Stimulated activated CD4-positive, alpha-beta T cell treated with anti-CD3 and anti-CD28 coated beads, Interleukin-4, amount 100 ng/mL, for 48 hours (primary cell): ENCODE results near the gene MCEE.

Experiments
- DNase-seq, 2 donors: peaks; one replicate each; pipeline ENCODE4 v3.0.0-alpha.2; 2020; ENCODE audit warnings: low read depth in 2 of 2

Gene MCEE

DNA sequence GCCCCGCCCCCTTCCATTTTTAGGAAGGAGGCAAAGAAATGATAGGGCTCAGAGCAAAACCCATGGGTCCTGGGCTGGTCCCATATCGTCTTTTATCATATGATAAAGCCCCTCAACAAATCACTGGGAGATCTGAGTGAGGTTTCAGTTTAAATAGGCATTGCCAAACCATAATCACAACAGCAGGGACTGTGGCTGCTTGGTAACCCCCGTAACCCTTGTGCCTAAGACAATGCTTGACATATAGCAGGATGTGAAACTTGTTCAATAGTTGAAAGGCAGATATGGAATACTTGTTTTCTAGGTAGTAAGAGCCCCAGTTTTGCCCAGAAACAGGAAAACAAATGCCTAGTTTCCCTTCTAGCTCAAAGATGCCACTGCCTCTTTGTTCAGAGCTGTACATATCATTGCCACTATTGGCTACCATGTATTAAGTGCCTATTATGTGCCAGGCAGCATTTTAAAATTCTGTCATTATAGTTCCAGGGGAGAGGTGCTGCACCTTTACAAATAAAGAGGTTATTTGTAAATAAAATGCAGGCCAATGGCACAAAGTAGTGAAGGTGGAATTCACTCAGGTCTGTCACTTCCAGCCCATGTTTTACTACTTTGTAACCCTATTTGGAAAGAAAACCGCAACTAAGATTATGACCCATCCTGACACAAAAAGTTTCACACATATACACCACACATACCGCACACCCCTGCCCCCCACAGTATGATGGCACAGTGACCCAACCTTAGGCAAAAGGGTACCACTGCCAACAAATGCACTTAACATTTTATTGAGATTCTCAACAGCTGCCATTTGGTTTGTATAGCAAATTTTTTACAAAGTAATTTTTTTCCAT, 47.4 kb downstream of the MCEE start:
- DNase-seq, result peak; percentile 51 to 58

DNA sequence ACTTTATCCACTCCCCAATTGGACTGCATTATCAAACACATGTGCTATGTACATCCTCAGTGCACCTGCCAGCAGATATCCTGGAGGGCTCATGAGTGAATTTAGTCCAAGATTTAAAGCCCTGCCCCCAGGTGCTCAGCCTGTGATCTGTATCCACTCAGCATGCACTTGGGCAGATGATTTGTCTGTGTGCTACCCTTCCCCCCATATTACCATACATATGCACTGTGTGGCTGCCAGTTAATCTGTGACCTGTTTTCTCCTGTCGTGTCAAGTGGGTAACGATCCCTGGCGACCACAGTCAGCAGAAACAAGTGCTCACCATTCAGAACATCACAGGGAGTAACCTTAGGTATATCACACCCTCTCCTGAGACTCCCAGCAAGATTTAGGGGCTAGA, 51.4 kb downstream of the MCEE start:
- no peak for DNase-seq

DNA sequence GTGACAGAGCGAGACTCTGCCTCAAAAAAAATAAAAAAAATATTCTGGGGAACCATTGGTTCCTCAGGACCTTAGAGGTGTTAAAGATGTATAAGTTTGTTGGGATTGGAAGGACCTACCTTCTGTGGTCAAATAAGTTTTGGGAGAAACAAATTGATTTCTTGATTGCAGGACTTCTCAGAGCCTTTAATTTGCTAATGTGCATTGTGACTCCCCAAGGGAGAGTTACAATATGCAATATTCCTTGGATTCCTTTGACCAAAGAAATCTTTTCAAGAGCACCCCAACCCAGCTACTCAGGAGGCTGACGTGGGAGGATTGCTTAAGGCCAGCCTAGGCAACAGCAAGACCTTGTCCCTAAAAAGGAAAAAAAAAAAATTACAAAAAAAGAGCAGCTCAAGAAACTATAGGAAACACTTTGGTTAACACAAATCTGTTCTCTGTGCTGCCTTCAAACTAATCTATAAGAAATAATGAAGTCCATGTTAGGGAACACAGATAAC, 55.1 kb downstream of the MCEE start:
- no peak for DNase-seq

DNA sequence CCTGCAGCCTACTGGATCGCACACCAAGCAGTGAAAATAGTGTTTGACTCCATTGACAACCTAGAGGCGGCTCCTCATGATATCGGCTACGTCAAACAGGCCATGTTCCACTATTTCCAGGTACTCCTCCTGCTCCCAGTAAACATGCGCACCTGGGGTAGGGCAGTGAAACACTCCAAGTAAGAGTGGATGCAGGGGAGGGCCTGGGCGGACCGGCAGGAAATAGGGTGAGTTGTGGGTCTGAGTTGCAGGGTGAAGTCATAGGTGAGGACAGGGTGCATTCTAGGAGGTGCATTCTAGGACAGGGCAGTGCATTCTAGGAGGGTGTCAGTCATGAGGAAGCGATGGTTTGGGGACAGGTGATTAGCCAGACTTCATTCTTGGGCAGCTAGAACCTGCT, 56.6 kb downstream of the MCEE start:
- no peak for DNase-seq

DNA sequence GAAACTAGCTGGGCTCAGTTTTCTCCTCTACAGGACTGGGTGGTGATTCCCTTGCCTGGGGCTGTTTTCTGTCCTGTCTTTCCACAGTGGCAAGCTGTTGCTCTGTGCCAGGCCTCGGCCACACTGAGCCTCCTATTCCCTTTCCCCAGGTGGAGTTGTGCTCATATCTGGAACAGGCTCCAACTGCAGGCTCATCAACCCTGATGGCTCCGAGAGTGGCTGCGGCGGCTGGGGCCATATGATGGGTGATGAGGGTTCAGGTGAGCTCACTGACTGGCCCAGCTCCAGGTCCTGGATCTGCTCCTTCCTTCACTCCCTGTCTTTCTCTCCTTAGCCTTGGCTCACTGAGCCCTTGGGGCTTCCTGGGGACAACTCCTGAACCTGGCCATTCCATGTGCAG, 57.5 kb downstream of the MCEE start:
- no peak for DNase-seq

DNA sequence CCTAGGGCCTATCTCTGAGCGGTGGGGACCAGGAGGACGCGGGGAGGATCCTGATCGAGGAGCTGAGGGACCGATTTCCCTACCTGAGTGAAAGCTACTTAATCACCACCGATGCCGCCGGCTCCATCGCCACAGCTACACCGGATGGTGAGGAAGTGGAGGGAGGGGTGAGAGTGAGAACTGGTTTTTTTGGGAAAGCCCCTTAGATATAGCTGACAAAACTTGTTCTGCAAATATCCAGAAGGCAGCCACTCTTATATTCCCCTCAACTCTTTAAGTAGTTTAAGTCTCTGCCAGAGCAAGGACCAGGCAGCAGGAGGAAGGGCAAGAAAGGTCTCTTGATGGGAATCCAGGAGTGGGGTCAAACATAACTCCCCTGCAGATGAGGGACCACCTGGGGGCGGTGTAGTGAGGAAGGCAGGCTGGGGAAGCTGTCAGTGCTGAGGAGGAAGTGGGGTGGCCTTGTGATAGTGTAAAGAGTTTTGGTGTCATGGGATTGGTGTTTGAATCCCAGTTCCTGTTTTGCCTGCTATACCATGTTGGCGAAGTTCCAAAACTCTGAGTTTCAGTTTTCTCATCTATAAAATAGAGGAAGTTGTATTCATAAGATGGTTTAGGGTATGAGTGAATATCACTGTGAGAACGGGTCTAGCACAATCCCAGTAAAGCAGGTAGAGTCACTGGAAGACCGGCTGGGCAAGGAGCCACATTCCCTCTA, 58.2 kb downstream of the MCEE start:
- DNase-seq, result peak; percentile 39 to 51

DNA sequence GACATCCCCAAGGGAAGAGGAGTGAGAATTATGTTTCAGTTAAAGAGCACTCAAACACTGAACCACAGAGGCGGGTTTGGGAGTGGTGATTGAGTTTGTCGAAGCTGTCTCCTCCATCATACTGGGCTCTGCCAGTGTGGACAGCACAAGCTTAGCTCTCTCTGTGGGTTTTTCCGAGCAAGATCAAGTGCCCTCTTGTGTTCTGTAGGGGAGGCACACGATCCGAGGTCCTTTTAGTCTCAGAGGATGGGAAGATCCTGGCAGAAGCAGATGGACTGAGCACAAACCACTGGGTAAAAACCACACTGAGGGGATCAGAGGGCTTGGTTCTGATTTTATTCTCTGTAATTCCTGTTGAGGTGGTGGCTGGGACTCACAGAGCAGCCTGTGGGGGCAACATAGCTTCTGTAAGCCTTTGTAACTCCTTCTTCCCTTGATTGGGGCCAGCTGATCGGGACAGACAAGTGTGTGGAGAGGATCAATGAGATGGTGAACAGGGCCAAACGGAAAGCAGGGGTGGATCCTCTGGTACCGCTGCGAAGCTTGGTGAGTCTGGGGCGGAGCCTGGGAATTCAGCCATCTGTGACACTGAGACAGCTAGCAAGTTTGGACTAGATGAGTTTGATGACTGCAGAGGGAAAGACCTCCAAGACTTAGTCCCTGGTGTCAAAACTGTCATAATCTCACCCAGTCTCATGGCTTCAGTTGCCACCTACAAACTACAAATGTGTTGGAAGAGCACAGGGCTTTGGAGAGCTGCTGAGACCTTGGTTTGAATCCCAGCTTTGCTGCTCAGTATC, 59.5 kb downstream of the MCEE start:
- DNase-seq, result no peak

DNA sequence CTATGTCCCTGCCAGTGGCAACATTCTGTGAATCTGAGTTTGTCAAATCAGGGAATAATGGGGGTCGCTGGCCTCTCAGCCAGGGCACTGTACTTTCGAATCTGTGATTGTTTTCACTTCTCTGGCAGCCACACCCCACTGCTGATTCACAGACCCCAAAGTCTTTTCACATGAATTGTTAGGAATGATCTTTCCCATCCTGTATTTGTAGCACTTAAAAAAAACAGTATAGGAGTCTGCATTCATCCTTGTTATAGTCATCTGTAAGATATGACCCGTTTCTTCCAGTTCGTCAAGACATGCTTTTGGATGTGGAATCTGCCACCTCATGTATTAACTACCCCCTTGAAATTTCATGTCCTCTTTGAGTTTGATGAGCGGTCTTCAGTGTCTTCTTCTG, 60.7 kb downstream of the MCEE start:
- no peak for DNase-seq

DNA sequence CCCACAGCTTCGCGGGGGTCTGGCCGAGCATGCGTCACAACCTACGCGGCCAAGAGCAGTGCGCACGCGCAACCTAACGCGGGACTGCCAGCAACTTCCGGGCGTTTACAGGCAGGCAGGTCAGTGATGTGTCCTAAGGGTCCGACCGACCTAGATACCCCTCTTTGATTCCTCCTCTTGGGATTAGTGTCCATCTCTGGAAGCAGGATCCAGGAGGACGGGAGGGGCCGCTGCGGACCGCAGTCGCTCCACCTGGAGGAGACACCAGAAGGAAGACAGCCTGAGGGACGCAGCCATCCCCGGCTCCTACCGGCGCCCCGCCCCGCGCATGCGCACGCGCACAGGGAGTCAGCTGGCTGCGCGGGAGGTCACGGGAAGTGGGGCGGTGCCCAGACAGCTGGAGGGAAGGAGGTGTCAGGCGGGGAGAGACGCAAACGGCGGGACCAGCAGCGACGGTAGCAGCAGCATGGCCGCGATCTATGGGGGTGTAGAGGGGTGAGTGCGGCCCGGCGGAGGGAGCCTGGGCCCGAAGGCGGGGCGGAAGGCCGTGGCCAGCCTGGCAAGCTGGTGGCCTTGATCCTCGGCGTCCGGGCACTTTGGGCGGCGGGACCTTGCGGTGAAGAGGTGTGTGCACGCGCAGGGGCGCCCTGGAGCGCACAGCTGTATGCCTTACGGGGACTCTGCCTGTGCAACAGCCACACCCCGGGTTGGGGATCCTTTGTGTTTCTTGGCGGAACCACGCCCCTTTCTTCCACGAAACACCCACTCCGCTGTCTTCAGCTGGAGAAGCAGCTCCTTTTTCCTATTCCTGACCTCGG, 61.6 kb downstream of the MCEE start, which contains the start of gene NAGK:
TSS of gene NAGK (plus strand) at position 431 of the 818 bp plus-strand sequence. CDS start at position 467, 36 bp downstream.
- peak; percentile 92 to 96 for DNase-seq

DNA sequence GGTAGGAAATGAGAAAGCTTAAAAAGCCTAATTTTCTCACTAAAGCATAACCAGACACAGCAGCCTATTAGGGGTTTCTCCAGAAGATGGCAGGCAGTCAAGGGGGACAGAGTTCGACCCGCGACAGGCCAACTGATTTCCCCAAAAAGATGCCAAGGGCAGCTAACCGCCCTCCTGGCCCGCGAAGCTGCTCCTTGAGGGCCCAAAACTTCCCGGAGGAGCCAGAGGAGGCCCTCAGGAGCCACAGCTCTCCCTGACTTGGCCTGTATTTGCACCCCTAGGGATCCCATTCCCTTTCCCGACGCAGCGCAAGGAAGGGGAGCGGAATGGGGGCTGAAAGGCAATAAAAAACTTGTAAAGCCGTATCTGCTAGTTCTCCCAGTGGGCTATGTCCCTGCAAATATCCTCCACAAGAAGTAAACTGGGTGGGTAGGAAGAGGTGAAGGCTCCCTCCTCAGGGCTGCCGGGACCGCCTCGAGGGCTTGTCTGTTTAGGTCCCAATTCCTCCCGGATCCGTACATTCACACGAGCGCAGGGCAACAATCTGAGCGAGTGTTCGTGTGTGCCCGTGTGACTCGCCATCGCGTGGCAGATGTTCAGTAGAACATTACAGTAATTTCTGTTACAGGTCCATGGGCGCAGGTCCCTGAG, 62.3 kb downstream of the MCEE start:
- no peak for DNase-seq

DNA sequence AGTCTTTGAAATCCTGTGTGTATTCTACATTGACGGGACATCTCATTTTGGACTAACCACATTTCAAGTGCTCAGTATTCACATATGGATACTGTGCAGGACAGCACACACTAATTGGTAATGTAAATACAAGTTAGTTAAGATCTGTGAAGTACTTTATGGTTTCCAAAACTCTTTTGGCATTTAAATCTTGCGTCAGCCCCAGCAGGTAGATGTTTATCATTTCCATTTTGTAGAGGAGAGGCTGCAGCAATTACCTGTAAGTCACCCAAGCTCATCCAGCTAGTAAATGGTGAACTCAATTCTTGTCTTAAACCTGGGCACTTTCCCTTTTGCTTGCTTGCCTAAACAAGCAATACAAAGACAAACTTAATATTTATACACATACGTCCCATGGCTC, 63.2 kb downstream of the MCEE start:
- DNase-seq, result no peak

DNA sequence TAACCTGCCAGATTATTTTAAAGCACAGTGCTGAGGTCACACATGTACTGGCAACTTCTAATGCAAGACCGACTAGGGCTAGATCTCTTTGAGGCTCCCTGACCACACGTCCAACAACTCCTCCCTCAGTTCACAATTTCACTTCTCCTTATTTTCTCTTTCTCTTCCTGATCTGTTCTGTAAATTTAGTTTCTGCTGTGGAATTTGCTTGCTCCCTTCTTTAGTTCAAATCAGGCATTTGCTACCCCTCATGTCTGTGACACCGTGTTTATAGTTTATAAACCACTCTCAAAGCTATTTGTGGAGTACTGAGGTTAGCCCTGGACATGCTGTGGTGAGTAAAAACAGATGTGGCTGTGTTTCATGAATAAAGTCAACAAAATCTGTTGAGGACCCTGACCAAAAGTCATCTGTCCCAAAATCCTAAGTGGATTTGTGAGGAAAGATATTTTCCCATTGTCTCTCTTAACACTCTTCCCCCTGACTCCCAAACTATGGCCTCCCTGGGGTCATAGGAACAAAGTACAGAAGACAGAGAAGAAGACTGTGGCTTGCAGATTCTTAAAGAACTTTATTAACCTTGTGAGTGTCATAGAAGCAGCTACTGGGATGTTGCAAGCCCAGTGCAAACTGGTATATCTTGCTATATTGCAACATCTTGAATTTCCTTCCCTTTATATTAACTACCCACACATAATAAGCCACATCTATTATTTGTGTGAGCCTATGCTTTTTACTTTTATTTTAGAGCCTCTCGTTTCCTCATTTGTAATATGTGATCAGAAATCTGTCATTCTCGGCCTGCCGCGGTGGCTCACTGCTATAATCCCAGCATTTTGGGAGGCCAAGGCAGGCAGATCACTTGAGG, 65.0 kb downstream of the MCEE start:
- no peak for DNase-seq

DNA sequence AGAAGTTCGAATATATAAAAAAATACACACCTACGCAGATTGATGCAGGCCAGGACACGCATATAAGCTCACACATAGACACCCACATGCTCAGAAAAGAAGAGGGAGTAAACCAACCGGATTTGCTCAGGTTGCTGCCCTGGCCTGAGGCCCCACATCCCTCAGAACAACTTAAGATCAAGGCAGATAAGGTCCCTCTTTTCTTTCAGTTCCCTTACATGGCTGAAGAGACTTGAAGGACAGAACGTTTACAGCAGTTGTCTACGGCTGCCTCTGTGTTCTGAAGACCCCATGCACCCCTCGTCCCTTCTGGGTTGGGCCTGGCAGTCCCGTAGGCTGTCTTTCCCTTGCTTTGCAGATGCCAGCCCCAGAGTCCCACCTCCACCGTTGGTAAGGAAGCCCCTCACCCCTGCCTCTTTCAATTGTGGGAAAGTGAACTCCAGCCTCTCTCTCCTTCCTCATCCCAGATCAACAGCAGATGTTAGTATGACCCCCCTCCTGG, 65.9 kb downstream of the MCEE start:
- no peak for DNase-seq

DNA sequence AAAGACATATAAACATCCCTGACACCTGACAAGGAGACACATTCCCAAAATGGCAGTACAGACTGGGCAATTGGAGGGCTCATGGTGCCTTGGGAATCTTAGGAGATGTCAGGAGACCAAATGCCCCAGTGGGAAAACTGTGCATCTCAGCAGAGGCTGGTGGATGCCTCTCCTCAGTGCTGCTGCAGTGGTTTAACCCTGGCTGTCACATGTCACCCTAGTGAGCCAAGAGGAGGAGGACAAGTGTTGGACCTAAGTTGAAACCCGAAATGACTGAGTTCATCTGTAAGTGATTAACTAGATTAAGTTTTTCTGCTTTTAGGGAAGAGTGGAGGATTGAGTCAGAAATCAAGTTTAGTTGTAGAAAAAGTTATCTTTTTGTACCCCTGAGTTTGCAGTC, 66.8 kb downstream of the MCEE start:
- no peak for DNase-seq

DNA sequence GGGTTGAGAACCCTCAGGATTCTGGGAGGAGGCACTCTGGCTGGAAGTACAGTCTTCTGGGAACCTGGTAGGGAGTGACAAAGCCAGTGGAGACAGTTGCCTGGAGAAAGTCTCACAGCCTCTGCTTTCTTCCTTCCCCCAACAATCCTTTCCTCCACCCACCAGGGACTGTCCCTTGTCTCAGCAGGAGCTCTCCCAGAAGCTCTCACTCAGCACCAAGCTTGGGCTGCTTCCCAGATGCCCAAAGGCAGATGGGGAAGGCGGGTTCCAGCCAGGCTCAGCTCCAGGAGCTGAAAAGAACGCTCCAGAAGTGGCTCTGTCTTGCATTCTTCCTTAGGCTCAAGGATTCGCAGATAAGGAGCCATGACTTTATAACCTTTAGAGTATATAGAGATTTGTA, 69.2 kb downstream of the MCEE start:
- no peak for DNase-seq

DNA sequence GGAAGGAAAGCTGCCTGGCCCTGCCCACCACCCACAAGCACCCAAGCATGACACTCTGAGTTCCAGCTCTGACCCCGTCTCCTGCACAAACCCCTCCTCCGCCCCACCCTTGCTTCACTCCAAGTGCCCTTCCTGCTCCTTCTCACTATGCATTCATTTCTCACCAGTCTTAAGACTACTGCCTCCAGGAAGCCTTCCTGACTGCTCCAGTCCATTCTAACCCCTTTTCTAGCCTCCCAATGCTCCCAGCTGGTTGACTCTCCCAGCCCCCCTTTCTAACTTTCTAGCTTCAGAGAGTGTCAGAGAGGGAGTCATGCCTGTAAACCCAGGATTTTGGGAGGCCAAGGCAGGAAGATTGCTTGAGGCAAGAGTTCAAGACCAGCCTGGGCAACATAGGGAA, 69.8 kb downstream of the MCEE start:
- DNase-seq, result no peak
